GM12891 (cell line): Measurements from ENCODE around the gene STOML2.

Experiments used
- PAX5 ChIP-seq: IDR thresholded peaks from 2 replicates; pipeline ENCODE4 v1.6.1; 2011; ENCODE audit warnings: low read length, moderate library complexity, mild to moderate bottlenecking; ENCODE audit not compliant: insufficient read depth, severe bottlenecking
- TAF1 ChIP-seq: IDR thresholded peaks from 2 replicates; pipeline ENCODE4 v1.6.1; 2011; ENCODE audit warnings: low read depth, low read length, control low read depth

- TF ChIP-seq TAF1 (no peak), PAX5 (no peak)
Measured at GRCh38 chr9:35108461-35108860, 5.5 kb upstream of the STOML2 start.
